B cell (primary cell): Measurements from ENCODE around the gene COX5B.
"Not testable (repeated sequence)": the region's sequence is repeated elsewhere in the genome, so short reads cannot be mapped to it uniquely, and the experiment has no call there.

Experiments
- CTCF ChIP-seq: fragments of 200-600 bp; IDR thresholded peaks from one replicate; pipeline ENCODE4 v1.8.0; 2022; ENCODE audit warnings: antibody characterized with exemption, mild to moderate bottlenecking
- EZH2 ChIP-seq: IDR thresholded peaks from 2 replicates; pipeline ENCODE4 v1.6.1; 2012; ENCODE audit warnings: borderline replicate concordance, low read depth, mild to moderate bottlenecking, moderate library complexity, low read length; ENCODE audit not compliant: insufficient read depth, poor library complexity, severe bottlenecking

- not testable (repeated sequence) for TF ChIP-seq CTCF, EZH2
These were observed 26.7 kb upstream of the COX5B start for GRCh38 chr2:97618939-97619827.
